Jurkat, Clone E6-1 (cell line): ENCODE data around the gene ATP9B.

Source experiments
- DNase-seq: peaks from one replicate; pipeline ENCODE4 v3.0.0-alpha.2; 2011; ENCODE audit warnings: low read depth, low spot score
- H3K4me3 ChIP-seq: 2 replicates; pipeline ENCODE4 v1.5.1; 2011; ENCODE audit warnings: mild to moderate bottlenecking, low read length, control low read depth, moderate library complexity

Gene ATP9B

GRCh38 chr18:79381811-79382311, 312.7 kb downstream of the ATP9B start:
- DNase-seq = no peak
- no peak overlapping the region for H3K4me3 ChIP-seq

- no peak overlapping the region for H3K4me3 ChIP-seq
- DNase-seq = no peak
These were observed 313.6 kb downstream of the ATP9B start for GRCh38 chr18:79382681-79383387.

GRCh38 chr18:79383388-79384056, 314.3 kb downstream of the ATP9B start:
- H3K4me3 ChIP-seq = no peak overlapping the region
- no peak for DNase-seq

- no peak for DNase-seq
- no peak overlapping the region for H3K4me3 ChIP-seq
These were observed 315.1 kb downstream of the ATP9B start for GRCh38 chr18:79384151-79384807.

- no peak for DNase-seq
These were observed 315.6 kb downstream of the ATP9B start for GRCh38 chr18:79384834-79385233.

GRCh38 chr18:79385326-79385707, 316.1 kb downstream of the ATP9B start:
- no peak overlapping the region for H3K4me3 ChIP-seq
- no peak for DNase-seq

More at GRCh38 chr18:79384834-79385233, 315.6 kb downstream of the ATP9B start:
- no peak overlapping the region for H3K4me3 ChIP-seq

- DNase-seq = no peak
These were observed 316.6 kb downstream of the ATP9B start for GRCh38 chr18:79385708-79386341.

GRCh38 chr18:79386547-79386946, 317.4 kb downstream of the ATP9B start:
- no peak for DNase-seq
- H3K4me3 ChIP-seq = no peak overlapping the region

More at GRCh38 chr18:79385708-79386341, 316.6 kb downstream of the ATP9B start:
- no peak overlapping the region for H3K4me3 ChIP-seq

- DNase-seq = no peak
- no peak overlapping the region for H3K4me3 ChIP-seq
These were observed 318.0 kb downstream of the ATP9B start for GRCh38 chr18:79387214-79387613.

GRCh38 chr18:79387615-79388014, 318.4 kb downstream of the ATP9B start:
- DNase-seq = no peak
- no peak overlapping the region for H3K4me3 ChIP-seq

GRCh38 chr18:79388043-79388442, 318.8 kb downstream of the ATP9B start:
- H3K4me3 ChIP-seq = no peak overlapping the region
- DNase-seq = no peak

GRCh38 chr18:79389689-79390088, 320.5 kb downstream of the ATP9B start:
- H3K4me3 ChIP-seq = no peak overlapping the region
- no peak for DNase-seq

- no peak for DNase-seq
- no peak overlapping the region for H3K4me3 ChIP-seq
These were observed 323.0 kb downstream of the ATP9B start for GRCh38 chr18:79392226-79392625.

GRCh38 chr18:79393181-79393634, 324.0 kb downstream of the ATP9B start:
- peak overlapping the region; percentile 44 for H3K4me3 ChIP-seq

GRCh38 chr18:79393635-79394533, 324.7 kb downstream of the ATP9B start:
- DNase-seq = no peak
- peak overlapping the region; percentile 44 for H3K4me3 ChIP-seq

More at GRCh38 chr18:79393181-79393634, 324.0 kb downstream of the ATP9B start:
- peak; percentile 48 for DNase-seq

GRCh38 chr18:79394534-79395307, 325.5 kb downstream of the ATP9B start:
- DNase-seq = peak; percentile 45
- peak overlapping the region; percentile 23 for H3K4me3 ChIP-seq

GRCh38 chr18:79395308-79395640, 326.1 kb downstream of the ATP9B start:
- DNase-seq = no peak
- peak overlapping the region; percentile 23 for H3K4me3 ChIP-seq
